ENCODE measurements around the gene CD82.

The CD82 gene

GRCh38 chr11:44591557-44591956 lies 26.1 kb downstream of the CD82 start:
- H3K4me1 Mint-ChIP-seq, result peaks cover 67% of the 10 kb centered on the region
- peaks cover 12% of the 10 kb centered on the region for H3K27me3 Mint-ChIP-seq (ENCODE audit: low read depth, poor library complexity)
- no peak for TF ChIP-seq CTCF (IDR thresholded peaks at IDR 0.05)
- no peaks in the 10 kb centered on the region for H3K9me3 Mint-ChIP-seq
- H3K4me3 Mint-ChIP-seq, result no peak overlapping the region
- DNase-seq, result no peak
- no peaks in the 10 kb centered on the region for H3K36me3 Mint-ChIP-seq (ENCODE audit: low read depth)
- H3K27ac Mint-ChIP-seq, result no peak overlapping the region

GRCh38 chr11:44592125-44592940 lies 26.9 kb downstream of the CD82 start:
- H3K9me3 Mint-ChIP-seq, result no peaks in the 10 kb centered on the region
- peaks cover 7% of the 10 kb centered on the region for H3K27me3 Mint-ChIP-seq (ENCODE audit: low read depth, poor library complexity)
- H3K4me3 Mint-ChIP-seq, result no peak overlapping the region
- H3K4me1 Mint-ChIP-seq, result peaks cover 67% of the 10 kb centered on the region
- H3K36me3 Mint-ChIP-seq (ENCODE audit: low read depth), result no peaks in the 10 kb centered on the region
- peak overlapping the region; percentile 16 for H3K27ac Mint-ChIP-seq
- no peak for TF ChIP-seq CTCF (IDR thresholded peaks at IDR 0.05)
- no peak for DNase-seq

- H3K27ac Mint-ChIP-seq, result peak overlapping the region; percentile 43
Measured at GRCh38 chr11:44593251-44593650, 27.8 kb downstream of the CD82 start.

GRCh38 chr11:44595006-44595405 lies 29.5 kb downstream of the CD82 start:
- H3K9me3 Mint-ChIP-seq, result no peaks in the 10 kb centered on the region
- H3K27me3 Mint-ChIP-seq (ENCODE audit: low read depth, poor library complexity), result peaks cover 7% of the 10 kb centered on the region
- DNase-seq, result no peak
- TF ChIP-seq CTCF (IDR thresholded peaks at IDR 0.05), result no peak
- H3K36me3 Mint-ChIP-seq (ENCODE audit: low read depth), result no peaks in the 10 kb centered on the region
- H3K4me1 Mint-ChIP-seq, result peaks cover 59% of the 10 kb centered on the region
- H3K4me3 Mint-ChIP-seq, result no peak overlapping the region
- no peak overlapping the region for H3K27ac Mint-ChIP-seq

More at GRCh38 chr11:44593251-44593650, 27.8 kb downstream of the CD82 start:
- no peak for DNase-seq
- no peak for TF ChIP-seq CTCF (IDR thresholded peaks at IDR 0.05)
- Mint-ChIP-seq H3K4me1 (peaks cover 65% of the 10 kb centered on the region), H3K27me3 (ENCODE audit: low read depth, poor library complexity) (peaks cover 7% of the 10 kb centered on the region), H3K4me3 (no peak overlapping the region), H3K36me3 (ENCODE audit: low read depth) (no peaks in the 10 kb centered on the region), H3K9me3 (no peaks in the 10 kb centered on the region)

- peaks cover 63% of the 10 kb centered on the region for H3K4me1 Mint-ChIP-seq
- H3K9me3 Mint-ChIP-seq, result no peaks in the 10 kb centered on the region
- H3K27ac Mint-ChIP-seq, result peak overlapping the region; percentile 69
- H3K4me3 Mint-ChIP-seq, result no peak overlapping the region
- H3K27me3 Mint-ChIP-seq (ENCODE audit: low read depth, poor library complexity), result peaks cover 5% of the 10 kb centered on the region
- no peak for DNase-seq
- no peaks in the 10 kb centered on the region for H3K36me3 Mint-ChIP-seq (ENCODE audit: low read depth)
- TF ChIP-seq CTCF (IDR thresholded peaks at IDR 0.05), result no peak
Measured at GRCh38 chr11:44595964-44596381, 30.5 kb downstream of the CD82 start.

Data from nephron progenitor cell (in vitro differentiated cells).